Activated naive CD8-positive, alpha-beta T cell treated with anti-CD3 and anti-CD28 coated beads, Interleukin-2, amount 50 U/mL, for 16 hours (primary cell): ENCODE results near the gene PDE4C.

Source experiments
- DNase-seq: peaks from one replicate; pipeline ENCODE4 v3.0.0-alpha.2; 2020; ENCODE audit warnings: low read depth, low spot score

PDE4C gene

GRCh38 chr19:18254546-18255503, 28.6 kb upstream of the PDE4C start:
- DNase-seq, result no peak

GRCh38 chr19:18253716-18254115, 27.5 kb upstream of the PDE4C start:
- no peak for DNase-seq

- no peak for DNase-seq
Observed at GRCh38 chr19:18253130-18253529, 26.9 kb upstream of the PDE4C start.

- no peak for DNase-seq
Observed at GRCh38 chr19:18252370-18252717, 26.1 kb upstream of the PDE4C start.

GRCh38 chr19:18251587-18252369, 25.5 kb upstream of the PDE4C start:
- DNase-seq, result peak; percentile 64

- no peak for DNase-seq
Observed at GRCh38 chr19:18249834-18250233, 23.6 kb upstream of the PDE4C start.

GRCh38 chr19:18245297-18245696, 19.1 kb upstream of the PDE4C start:
- no peak for DNase-seq

- DNase-seq, result no peak
Observed at GRCh38 chr19:18239303-18239702, 13.1 kb upstream of the PDE4C start.

- DNase-seq, result no peak
Observed at GRCh38 chr19:18234194-18234593, 8.0 kb upstream of the PDE4C start.

GRCh38 chr19:18233224-18233825, 7.1 kb upstream of the PDE4C start:
- DNase-seq, result no peak

GRCh38 chr19:18232540-18233223, 6.4 kb upstream of the PDE4C start:
- DNase-seq, result no peak

- no peak for DNase-seq
Observed at GRCh38 chr19:18231775-18232174, 5.5 kb upstream of the PDE4C start.

GRCh38 chr19:18230941-18231734, 4.9 kb upstream of the PDE4C start:
- no peak for DNase-seq

GRCh38 chr19:18229915-18230314, 3.7 kb upstream of the PDE4C start:
- DNase-seq, result no peak

- no peak for DNase-seq
Observed at GRCh38 chr19:18229474-18229873, 3.2 kb upstream of the PDE4C start.

GRCh38 chr19:18227781-18228271, 1.6 kb upstream of the PDE4C start:
- no peak for DNase-seq

- DNase-seq, result no peak
Observed at GRCh38 chr19:18226956-18227780, 930 bp upstream of the PDE4C start.

- DNase-seq, result no peak
Observed at GRCh38 chr19:18225355-18225701, 910 bp downstream of the PDE4C start.

GRCh38 chr19:18224525-18225354, 1.5 kb downstream of the PDE4C start:
- DNase-seq, result peak; percentile 71
